HCT116 (cell line): ENCODE measurements around the gene MT1X. TPM values are rescaled to one million over a fixed set of nuclear protein-coding genes. Genes with fewer than 3 reads are reported as not detected.

Experiments used
- ATAC-seq: fragments of 200-7000 bp; cut with Tn5 transposase; 2 replicates; pipeline ENCODE4 v1.9.1; 2020; ENCODE audit warnings: mild to moderate bottlenecking, moderate library complexity
- BruUV-seq: library from RNA; stranded (reverse); fragments of 400-500 nt; replicated peaks from 2 replicates; lab custom pipeline; 2021; lab: Mats Ljungman, UMichigan
- CTCF ChIA-PET: fragments of 300-600 bp; sonication (Branson Sonifier 250); formaldehyde crosslinking; loops from one replicate; lab custom pipeline; 2021; ENCODE audit warnings: antibody characterized with exemption; lab: Charles Lee
- POLR2A ChIA-PET: fragments of 300-600, 350-600 bp; sonication (Branson Sonifier 250); formaldehyde crosslinking; loops from one replicate; lab custom pipeline; 2021; ENCODE audit warnings: antibody characterized with exemption; lab: Charles Lee
- RAD21 ChIA-PET, 2 experiments: fragments of 300-600 bp; sonication (Branson Sonifier 250); formaldehyde crosslinking; loops; one replicate each; lab custom pipeline; 2023; ENCODE audit warnings: low total read pairs in 2 of 2; ENCODE audit not compliant: uncharacterized antibody in 2 of 2, unreplicated experiment in 2 of 2, low non-redundant PET in 1 of 2; lab: Charles Lee
- DNase-seq: peaks from one replicate; pipeline ENCODE4 v3.0.0-alpha.2; 2010; ENCODE audit warnings: low read depth, low spot score
- H2AFZ ChIP-seq: fragments of 200-600 bp; shearing (Covaris generic), sonication (generic); 2 replicates; pipeline ENCODE4 v1.6.1; 2017; ENCODE audit warnings: low read depth, mixed run types, mixed read lengths, antibody characterized with exemption, low read length; ENCODE audit not compliant: poor library complexity, severe bottlenecking
- H3K27ac ChIP-seq: 2 replicates; pipeline ENCODE4 v1.5.1; 2012; ENCODE audit warnings: low read depth, low read length
- H3K27me3 ChIP-seq: fragments of 200-600 bp; sonication (generic); 2 replicates; pipeline ENCODE4 v1.6.1; 2016; ENCODE audit warnings: mixed run types, low read length, mixed read lengths; ENCODE audit not compliant: insufficient read depth
- H3K36me3 ChIP-seq, 2 experiments: fragments of 200-500 bp in 1 of 2; fragments of 200-600 bp in 1 of 2; sonication (Bioruptor generic) in 1 of 2; sonication (generic) in 1 of 2; 2 replicates each; pipeline versions ENCODE4 v1.5.1 to v1.6.1; 2014 to 2016; ENCODE audit warnings: low read length in 2 of 2, inconsistent platforms in 1 of 2, mixed read lengths in 1 of 2, mixed run types in 1 of 2; ENCODE audit not compliant: insufficient read depth in 2 of 2, control insufficient read depth in 1 of 2
- H3K4me1 ChIP-seq, 2 experiments: fragments of 200-600 bp in 1 of 2; sonication (generic) in 1 of 2; 2 replicates each; pipeline versions ENCODE4 v1.5.1 to v1.6.1; 2012 to 2017; ENCODE audit warnings: low read length in 2 of 2, inconsistent platforms in 1 of 2, mild to moderate bottlenecking in 1 of 2, mixed read lengths in 1 of 2, mixed run types in 1 of 2, moderate library complexity in 1 of 2; ENCODE audit not compliant: insufficient read depth in 2 of 2, control insufficient read depth in 1 of 2
- H3K4me2 ChIP-seq: fragments of 200-600 bp; sonication (generic); 2 replicates; pipeline ENCODE4 v1.6.1; 2017; ENCODE audit warnings: mixed run types, low read length, mixed read lengths
- H3K4me3 ChIP-seq, 2 experiments: fragments of 200-600 bp in 1 of 2; sonication (generic) in 1 of 2; replicated peaks in 1 of 2; 2 replicates each; pipeline ENCODE4 v1.5.1; 2011 to 2016; ENCODE audit warnings: low read length in 2 of 2, control low read depth in 1 of 2, low read depth in 1 of 2, mild to moderate bottlenecking in 1 of 2, mixed read lengths in 1 of 2, mixed run types in 1 of 2
- H3K79me2 ChIP-seq: fragments of 200-600 bp; sonication (generic); 2 replicates; pipeline ENCODE4 v1.6.1; 2017; ENCODE audit warnings: mild to moderate bottlenecking, mixed run types, low read length, moderate library complexity, mixed read lengths; ENCODE audit not compliant: insufficient read depth
- H3K9ac ChIP-seq: fragments of 200-600 bp; sonication (generic); 2 replicates; pipeline ENCODE4 v1.6.1; 2016; ENCODE audit warnings: low read length, mixed read lengths
- H3K9me2 ChIP-seq: fragments of 200-600 bp; sonication (generic), shearing (Covaris generic); 2 replicates; pipeline ENCODE4 v1.6.1; 2017; ENCODE audit warnings: mixed run types, mild to moderate bottlenecking, moderate library complexity; ENCODE audit not compliant: insufficient read depth
- H3K9me3 ChIP-seq, 2 experiments: fragments of 200-500 bp in 1 of 2; fragments of 200-600 bp in 1 of 2; sonication (Bioruptor generic) in 1 of 2; sonication (generic) in 1 of 2; 2 replicates each; pipeline ENCODE4 v1.6.1; 2014 to 2017; ENCODE audit warnings: low read length in 2 of 2, mixed read lengths in 2 of 2, inconsistent platforms in 1 of 2, low read depth in 1 of 2, mild to moderate bottlenecking in 1 of 2, mixed run types in 1 of 2, moderate library complexity in 1 of 2; ENCODE audit not compliant: control insufficient read depth in 1 of 2, insufficient read depth in 1 of 2
- H4K20me1 ChIP-seq: fragments of 200-600 bp; sonication (generic), shearing (Covaris generic); 2 replicates; pipeline ENCODE4 v1.6.1; 2017; ENCODE audit warnings: mixed run types, mild to moderate bottlenecking, moderate library complexity; ENCODE audit not compliant: insufficient read depth
- CEBPB ChIP-seq: IDR thresholded peaks from 2 replicates; pipeline ENCODE4 v1.6.1; 2012; ENCODE audit warnings: low read depth
- CTCF ChIP-seq, 3 experiments: fragments of 200-600 bp in 1 of 3; sonication (generic) in 1 of 3; IDR thresholded peaks in 2 of 3; conservative IDR thresholded peaks in 1 of 3; 2 replicates each; pipeline ENCODE4 v1.5.1; 2012 to 2017; ENCODE audit warnings: low read depth in 2 of 3, low read length in 2 of 3, antibody characterized with exemption in 1 of 3, borderline replicate concordance in 1 of 3, control low read depth in 1 of 3, mild to moderate bottlenecking in 1 of 3, mixed read lengths in 1 of 3, mixed run types in 1 of 3, moderate library complexity in 1 of 3; ENCODE audit not compliant: insufficient read depth in 1 of 3
- EGR1 ChIP-seq: IDR thresholded peaks from 2 replicates; pipeline ENCODE4 v1.6.1; 2012; ENCODE audit warnings: low read depth
- ELF1 ChIP-seq: IDR thresholded peaks from 2 replicates; pipeline ENCODE4 v1.6.1; 2012; ENCODE audit warnings: low read depth, borderline replicate concordance
- EZH2 ChIP-seq: fragments of 200-600 bp; sonication (generic); IDR thresholded peaks from 2 replicates; pipeline ENCODE4 v1.6.1; 2017; ENCODE audit warnings: antibody characterized with exemption, mixed run types
- FOSL1 ChIP-seq: IDR thresholded peaks from 2 replicates; pipeline ENCODE4 v1.6.1; 2012; ENCODE audit warnings: low read depth
- POLR2A ChIP-seq: IDR thresholded peaks from 2 replicates; pipeline ENCODE4 v1.7.0; 2011; ENCODE audit warnings: borderline replicate concordance; ENCODE audit not compliant: insufficient read depth, insufficient read length; ENCODE audit errors: extremely low read depth
- POLR2AphosphoS5 ChIP-seq: IDR thresholded peaks from 2 replicates; pipeline ENCODE4 v1.6.1; 2011; ENCODE audit warnings: mild to moderate bottlenecking, low read depth, low read length, moderate library complexity
- RAD21 ChIP-seq: IDR thresholded peaks from 2 replicates; pipeline ENCODE4 v1.6.1; 2012; ENCODE audit warnings: low read depth, mild to moderate bottlenecking
- REST ChIP-seq: IDR thresholded peaks from 2 replicates; pipeline ENCODE4 v1.6.1; 2012; ENCODE audit warnings: low read depth
- SIN3A ChIP-seq: IDR thresholded peaks from 2 replicates; pipeline ENCODE4 v1.6.1; 2012; ENCODE audit warnings: low read depth
- SP1 ChIP-seq: IDR thresholded peaks from 2 replicates; pipeline ENCODE4 v1.6.1; 2012; ENCODE audit warnings: low read depth
- YY1 ChIP-seq: IDR thresholded peaks from 2 replicates; pipeline ENCODE4 v1.6.1; 2011; ENCODE audit warnings: low read length, low read depth, moderate library complexity, mild to moderate bottlenecking; ENCODE audit not compliant: insufficient replicate concordance; ENCODE audit errors: extremely low read depth
- ZFX ChIP-seq: fragments of 450-650 bp; IDR thresholded peaks from 2 replicates; pipeline ENCODE4 v1.6.1; 2017
- ZNF274 ChIP-seq: fragments of 200-500 bp; sonication (Bioruptor generic); IDR thresholded peaks from 2 replicates; pipeline ENCODE4 v1.6.1; 2014; ENCODE audit warnings: mild to moderate bottlenecking, low read depth, low read length, inconsistent platforms
- intact Hi-C: fragments of 100-400 bp; cut with micrococcal nuclease; formaldehyde crosslinking; loops from 2 replicates; pipeline ENCODE4 v1.10.0; 2022
- total RNA-seq: library from RNA; stranded (reverse); gene quantifications from one replicate; pipeline ENCODE4 v1.2.1, GENCODE V29; 2021; ENCODE audit not compliant: unreplicated experiment

The MT1X gene
- total RNA-seq, 1 experiment from 2014 or later, result 50.2 TPM

- Histone ChIP-seq H2AFZ (no peak overlapping the region), H3K4me1 (no peaks in the 10 kb centered on the region), H3K9me2 (no peaks in the 10 kb centered on the region), H4K20me1 (no peaks in the 10 kb centered on the region), H3K27ac (no peak overlapping the region), H3K9me3 (no peaks in the 10 kb centered on the region), H3K36me3 (no peaks in the 10 kb centered on the region), H3K27me3 (no peaks in the 10 kb centered on the region), H3K4me2 (no peak overlapping the region), H3K9ac (no peak overlapping the region), H3K4me3 (no peak overlapping the region), H3K79me2 (no peaks in the 10 kb centered on the region)
- no peak for ATAC-seq
- CTCF ChIA-PET, result interaction anchor here (1.2 kb wide), 1 partner anchor 10 kb away, joined by 3 read pairs; no protein-coding TSS in a partner anchor
- intact Hi-C loops, result no loop called here
- DNase-seq, result no peak
- RAD21 ChIA-PET, result no interaction called here
- POLR2A ChIA-PET, result no interaction called here
- TF ChIP-seq ZFX, result no peak
- TF ChIP-seq ZNF274, result no peak
- TF ChIP-seq CEBPB, result no peak
- no peak for TF ChIP-seq RAD21
- no peak for TF ChIP-seq SP1
- no peak for TF ChIP-seq SIN3A
- TF ChIP-seq YY1, result no peak
- TF ChIP-seq POLR2A, result no peak
- no peak for TF ChIP-seq EGR1
- TF ChIP-seq POLR2AphosphoS5, result no peak
- TF ChIP-seq FOSL1, result no peak
- no peak for TF ChIP-seq EZH2
- no peak for TF ChIP-seq REST
- TF ChIP-seq CTCF (IDR thresholded peaks at IDR 0.05 in 2 of 3, conservative IDR thresholded peaks at IDR 0.05 in 1 of 3; ENCODE audit: borderline replicate concordance in 1 of 3, insufficient read depth in 1 of 3, low read depth in 2 of 3, low read length in 2 of 3), result no peak
- TF ChIP-seq ELF1, result no peak
- BruUV-seq, result no TSS peak
Measured at GRCh38 chr16:56711862-56712261, 29.6 kb downstream of the MT1X start.
